NCI-H510A (cell line): Measurements from ENCODE around the gene SCN11A.
"Not testable (repeated sequence)": the region's sequence is repeated elsewhere in the genome, so short reads cannot be mapped to it uniquely, and the experiment has no call there.

ENCODE experiments used
- DNase-seq: peaks from one replicate; lab custom pipeline; 2025; lab: John Stamatoyannopoulos, UW

Gene SCN11A

DNA sequence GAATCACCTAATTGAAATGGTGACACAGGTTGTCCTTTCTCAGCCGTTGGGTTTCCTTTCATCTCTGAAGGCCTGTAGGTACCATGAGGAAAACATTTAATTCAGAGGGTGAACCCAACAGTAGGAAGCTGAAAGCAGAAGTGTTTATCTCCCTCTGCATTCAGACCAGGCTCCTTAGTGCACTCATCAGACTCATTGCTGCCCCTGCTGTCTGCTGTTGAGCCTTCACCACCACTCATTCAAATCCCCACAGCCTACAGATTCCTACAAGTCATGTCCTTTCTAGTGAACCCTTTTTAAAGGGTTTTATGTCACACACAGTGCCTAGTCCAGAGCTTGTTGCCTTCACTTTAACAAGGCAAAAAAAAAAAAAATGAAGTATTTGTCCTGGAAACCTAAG, 13.5 kb upstream of the SCN11A start:
- no peak for DNase-seq

DNA sequence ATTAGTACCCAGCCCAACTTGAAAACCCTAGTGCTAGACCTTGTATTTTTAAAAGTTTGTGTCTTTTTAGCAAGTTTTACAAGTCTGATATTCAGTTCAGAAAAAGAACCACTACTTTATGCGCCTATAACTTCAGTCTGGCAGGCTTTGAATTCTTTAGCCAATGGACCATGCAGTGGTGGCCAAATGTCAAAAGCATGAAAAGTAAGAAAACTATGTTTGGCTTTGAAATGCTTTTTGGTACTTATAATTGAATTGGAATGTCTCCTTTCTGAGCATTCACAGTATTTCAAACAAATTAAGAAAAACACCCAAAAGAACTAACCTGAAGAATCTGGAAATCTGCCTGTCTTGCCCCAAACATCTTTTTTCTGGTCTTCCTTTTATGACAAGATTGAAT, 12.9 kb upstream of the SCN11A start:
- no peak for DNase-seq

DNA sequence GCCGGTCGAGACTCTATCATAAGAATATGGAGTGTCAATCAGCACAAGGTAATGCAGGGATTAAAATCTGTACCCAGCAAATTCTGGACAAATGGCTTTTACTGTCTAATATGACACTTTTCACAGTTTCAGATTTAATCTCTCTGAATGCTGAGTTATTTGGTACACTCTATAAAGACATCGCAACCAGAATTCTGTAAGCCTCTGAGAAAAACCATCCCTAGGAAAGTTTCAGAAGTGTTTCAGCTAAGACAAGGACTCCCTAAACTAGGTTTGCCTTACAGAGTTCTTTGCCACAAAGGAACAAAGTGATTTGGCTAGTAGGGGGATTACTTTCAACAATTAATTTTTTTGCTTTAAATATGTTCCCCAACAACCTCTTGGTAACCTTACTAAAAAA, 11.4 kb upstream of the SCN11A start:
- no peak for DNase-seq

DNA sequence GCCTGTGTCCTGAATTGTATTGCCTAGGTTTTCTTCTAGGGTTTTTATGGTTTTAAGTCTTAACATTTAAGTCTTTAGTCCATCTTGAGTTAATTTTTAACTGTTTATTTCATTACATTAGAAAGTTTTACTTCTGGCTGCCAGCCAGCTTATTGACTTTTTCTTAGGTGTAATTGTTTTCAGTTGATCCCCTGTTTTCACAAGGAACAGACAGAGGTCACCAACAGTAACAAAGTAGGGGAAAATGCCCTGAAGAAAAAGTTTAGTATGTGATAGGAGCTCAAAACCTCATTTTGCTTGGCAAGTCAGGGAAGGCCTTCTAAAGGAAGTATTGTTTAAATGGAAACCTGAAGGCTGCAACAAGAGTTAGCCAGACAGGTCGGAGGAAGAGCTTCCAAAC, 10.4 kb upstream of the SCN11A start:
- DNase-seq = no peak

DNA sequence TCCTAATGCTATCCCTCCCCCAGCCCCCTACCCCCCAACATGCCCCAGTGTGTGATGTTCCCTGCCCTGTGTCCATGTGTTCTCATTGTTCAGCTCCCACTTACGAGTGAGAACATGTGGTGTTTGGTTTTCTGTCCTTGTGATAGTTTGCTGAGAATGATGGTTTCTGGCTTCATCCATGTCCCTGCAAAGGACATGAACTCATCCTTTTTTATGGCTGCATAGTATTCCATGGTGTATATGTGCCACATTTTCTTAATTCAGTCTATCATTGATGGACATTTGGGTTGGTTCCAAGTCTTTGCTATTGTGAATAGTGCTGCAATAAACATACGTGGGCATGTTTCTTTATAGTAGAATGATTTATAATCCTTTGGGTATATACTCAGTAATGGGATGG, 9.5 kb upstream of the SCN11A start:
- not testable (repeated sequence) for DNase-seq

DNA sequence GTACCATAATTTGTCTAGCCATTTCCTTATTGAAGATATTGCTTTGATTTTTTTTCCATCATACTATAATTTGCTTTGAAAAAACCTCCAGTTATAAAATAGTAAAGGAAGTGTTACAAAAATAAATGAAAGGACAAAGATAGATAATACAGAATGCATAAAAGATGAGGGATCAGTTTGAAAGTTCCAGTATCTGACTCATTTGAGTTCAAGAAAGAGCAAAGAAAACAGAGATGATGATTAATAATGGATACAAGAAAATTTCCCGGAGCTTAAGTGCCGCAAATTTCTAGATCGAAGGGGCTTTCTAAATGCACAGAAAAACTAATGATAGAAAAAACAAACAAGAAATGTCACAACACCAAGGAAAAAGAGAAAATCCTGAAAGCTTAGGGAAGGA, 4.4 kb upstream of the SCN11A start:
- DNase-seq = no peak

DNA sequence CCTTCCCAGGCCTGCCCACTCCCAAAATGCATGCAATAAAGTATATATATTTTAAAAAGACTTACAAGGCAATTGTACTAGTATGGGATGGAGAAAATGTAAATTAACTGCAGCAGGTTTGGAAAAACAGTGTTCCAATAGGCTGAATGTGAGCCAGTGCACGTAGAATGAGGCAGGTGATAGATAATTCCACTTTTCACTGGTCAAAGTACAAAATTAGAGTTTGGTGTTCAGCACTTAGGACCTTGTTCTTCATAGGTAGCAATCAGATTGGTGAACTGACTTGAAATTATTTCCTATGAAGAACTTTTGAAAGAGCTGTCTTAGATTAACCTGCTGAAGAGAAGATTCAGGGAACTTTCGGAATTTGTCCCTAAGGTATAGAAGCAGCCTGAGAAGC, 2.0 kb upstream of the SCN11A start:
- DNase-seq = no peak

DNA sequence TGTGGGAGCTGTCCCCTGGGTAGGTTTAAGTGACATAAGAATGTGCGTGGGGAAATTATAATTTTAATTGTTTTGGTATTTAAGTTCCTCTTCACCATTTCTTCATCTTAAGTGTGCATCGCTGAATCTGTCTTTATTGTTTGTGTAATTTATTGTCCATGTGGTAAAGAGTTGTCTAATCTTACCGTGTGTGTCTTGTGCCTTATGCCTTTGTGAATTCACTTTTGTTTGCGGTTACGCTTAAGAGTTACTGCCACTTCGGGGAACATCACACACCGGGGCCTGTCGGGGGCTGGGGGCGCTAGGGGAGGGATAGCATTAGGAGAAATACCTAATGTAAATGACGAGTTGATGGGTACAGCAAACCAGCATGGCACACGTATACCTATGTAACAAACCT, 839 bp upstream of the SCN11A start:
- DNase-seq = no peak

DNA sequence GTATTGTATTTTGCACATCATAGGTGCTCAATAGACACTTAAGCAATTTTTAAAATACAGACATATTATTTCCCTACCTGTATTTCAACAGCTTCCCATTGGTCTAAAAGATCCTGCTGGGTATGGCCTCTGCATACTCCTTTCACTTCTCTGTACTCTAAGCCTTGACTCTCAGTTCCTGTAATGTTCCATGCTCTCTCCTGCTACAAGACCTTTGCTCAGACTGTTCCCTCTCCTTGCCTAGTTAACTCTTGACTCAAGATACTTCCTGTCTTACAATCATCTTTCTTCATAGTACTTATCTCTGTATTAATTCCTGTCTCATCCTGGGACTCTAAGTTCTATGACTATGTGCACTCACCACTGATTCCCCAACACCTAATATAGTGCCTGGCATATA, 1.7 kb downstream of the SCN11A start:
- no peak for DNase-seq

DNA sequence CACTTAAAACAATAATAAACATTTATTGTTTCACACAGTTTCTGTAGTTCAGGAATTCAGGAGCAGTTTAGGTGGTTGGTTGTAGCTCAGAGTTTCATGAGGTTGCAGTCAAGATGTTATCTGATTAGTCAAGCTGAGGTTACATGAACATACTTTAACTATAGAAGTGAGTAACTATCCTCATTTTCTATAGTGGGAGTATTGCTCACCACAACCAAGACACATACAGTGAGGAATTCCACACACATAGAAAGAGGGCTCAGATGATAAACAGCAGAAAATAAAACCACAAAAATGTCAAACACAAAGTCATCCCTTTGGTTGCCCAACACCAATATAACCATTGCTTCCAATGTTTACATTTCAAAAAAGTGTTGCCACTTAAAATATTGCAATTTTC, 13.6 kb downstream of the SCN11A start:
- no peak for DNase-seq

DNA sequence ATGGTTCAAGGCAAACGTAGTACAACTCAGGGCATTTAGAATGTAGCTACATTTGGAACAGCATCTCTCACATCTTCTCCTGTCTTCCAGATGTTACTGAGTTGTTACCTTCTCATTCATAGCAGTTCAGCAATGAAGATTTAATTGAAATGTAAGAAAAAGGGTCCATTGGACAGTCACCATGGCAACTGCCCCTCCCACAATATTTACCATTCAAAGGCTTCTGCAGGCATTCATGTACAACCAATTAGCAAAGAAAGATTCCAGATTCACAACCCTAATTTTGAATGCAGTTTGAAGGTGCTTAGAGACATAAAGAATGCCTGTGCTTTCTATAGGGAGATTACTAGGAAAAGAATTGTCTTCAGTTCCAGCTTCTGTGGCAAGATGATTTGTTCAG, 22.2 kb downstream of the SCN11A start:
- no peak for DNase-seq

DNA sequence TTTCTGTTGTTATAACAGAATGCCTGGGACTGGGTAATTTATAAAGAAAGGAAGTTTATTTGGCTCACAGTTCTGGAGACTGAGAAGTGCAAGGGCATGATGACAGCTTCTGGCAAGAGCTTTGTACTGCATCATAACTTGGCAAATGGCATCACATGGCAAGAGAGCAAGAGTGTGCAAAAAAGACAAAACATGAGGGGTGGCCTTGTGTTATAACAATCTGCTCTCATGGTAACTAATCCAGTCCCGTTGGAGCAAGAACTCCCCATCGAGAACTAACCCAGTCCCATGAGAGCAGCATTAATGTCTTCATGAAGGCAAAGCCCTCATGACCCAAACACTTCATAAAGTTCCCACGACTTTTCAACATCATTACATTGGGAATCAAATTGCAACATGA, 23.2 kb downstream of the SCN11A start:
- no peak for DNase-seq

DNA sequence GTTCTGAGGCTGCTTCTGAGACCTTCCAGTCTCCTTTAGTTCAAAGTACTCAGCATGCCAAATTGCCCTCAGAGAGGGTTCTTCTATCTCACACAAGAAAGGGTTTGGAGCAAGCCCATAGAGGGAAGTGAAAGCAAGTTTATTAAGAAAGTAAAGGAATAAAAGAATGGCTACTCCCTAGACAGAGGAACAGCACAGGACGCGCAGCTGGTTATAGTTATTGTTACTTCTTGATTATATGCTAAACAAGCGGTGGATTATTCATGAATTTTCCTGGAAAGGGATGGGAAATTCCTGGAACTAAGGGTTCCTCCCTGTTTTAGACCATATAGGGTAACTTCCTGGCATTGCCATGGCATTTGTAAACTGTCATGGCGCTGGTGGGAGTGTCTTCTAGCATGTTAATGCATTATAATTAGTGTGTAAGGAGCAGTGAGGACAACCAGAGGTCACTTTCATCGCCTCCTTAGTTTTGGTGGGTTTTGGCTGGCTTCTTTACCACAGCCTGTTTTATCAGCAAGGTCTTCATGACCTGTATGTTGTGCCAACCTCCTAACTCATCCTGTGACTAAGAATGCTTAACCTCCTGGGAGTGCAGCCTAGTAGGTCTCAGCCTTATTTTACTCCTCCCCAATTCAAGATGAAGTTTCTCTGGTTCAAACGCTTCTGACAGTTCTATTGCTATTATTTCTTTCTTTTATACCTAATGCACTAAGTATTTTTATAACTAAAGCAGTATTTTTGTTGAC, 26.3 kb downstream of the SCN11A start:
- DNase-seq = no peak

DNA sequence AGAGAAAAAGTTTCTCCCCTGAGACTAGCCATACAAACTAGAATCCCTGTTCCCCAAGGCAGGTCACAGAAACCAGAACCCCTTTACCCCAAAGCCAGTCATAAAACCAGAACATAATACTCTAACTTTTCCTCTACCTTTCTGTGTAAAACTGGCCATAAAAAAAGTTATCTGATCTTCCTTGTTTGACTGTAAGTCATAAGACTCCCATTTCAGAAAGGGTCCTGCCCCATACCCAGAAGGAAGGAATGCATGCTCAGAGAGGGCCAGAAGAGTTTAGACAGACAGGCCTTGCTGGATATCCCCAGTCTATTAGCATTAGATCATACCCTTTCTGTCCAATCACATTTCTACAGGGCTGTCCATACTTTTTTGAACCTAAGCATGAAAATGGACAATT, 27.2 kb downstream of the SCN11A start:
- no peak for DNase-seq

DNA sequence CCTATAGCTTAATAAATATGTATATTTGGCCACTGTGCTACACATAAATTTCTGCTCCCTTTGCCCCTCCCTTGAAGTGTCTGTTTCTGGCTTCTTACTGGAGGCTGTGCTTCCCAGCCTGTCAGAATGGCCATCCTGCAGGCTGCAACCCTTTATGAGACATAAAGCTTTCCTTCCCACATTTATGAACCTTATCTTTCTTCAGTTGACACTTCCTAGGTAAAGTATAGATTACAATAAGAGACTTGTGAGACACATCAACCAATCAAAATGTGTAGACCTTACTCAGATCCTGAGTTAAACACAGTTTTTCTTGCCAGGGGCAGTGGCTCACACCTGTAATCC, 29.5 kb downstream of the SCN11A start:
- no peak for DNase-seq

DNA sequence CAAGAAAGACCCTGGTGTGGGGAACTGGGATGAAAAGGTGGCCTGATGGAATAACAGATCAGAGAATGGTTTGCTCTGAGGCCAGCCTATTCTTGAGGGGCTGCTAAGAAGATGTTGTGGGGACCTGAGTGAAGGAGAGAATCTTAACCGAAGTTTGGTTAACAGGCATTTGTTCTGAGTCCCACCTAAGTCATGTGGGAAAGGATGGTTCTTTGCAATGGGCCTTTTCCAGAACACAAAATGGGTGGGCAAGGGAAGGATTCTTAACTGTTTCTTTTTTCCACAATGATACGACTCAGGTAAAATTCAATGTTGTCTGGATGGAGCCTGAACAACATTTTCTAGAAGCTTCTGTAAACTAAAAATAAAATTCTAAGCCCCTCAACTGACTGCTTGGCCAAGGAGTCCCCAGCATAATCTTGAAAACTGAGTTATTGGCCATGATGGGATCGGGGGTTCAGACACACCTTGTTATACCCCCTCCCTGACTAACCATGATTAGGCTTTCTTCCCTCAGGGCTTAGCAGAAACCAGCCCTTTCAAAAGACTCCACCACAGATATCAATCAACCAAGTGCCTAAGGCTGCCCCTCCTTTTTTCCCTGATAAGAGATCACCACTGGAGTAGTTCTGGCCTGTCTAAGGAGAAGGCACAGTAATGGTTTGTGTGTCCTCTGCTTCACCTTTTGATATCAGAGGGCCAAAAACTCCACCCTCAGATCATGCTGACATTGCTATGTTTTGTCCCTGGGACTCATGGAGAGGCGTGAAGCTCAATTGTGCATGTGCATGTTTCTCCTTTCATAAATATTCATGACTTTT, 30.1 kb downstream of the SCN11A start:
- DNase-seq = no peak

DNA sequence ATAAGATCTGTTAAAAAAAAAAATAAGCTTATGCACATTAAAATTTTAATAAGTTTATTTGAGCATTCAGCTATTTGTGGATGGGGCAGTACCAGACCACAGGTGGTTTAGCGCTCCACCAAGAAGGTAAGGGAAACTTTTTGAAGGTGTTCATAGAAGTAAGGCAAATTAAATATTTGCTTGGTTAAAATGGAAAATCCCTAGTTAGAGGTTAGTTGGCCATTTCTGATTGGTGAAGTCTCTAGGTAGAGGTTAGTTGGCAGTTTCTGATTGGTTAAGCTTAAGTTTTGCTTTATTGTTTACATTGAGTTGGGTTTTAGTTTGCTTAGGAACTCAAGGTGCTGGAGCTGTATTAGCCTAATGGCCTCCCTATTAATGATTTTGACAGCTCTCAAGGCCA, 30.7 kb downstream of the SCN11A start:
- no peak for DNase-seq

DNA sequence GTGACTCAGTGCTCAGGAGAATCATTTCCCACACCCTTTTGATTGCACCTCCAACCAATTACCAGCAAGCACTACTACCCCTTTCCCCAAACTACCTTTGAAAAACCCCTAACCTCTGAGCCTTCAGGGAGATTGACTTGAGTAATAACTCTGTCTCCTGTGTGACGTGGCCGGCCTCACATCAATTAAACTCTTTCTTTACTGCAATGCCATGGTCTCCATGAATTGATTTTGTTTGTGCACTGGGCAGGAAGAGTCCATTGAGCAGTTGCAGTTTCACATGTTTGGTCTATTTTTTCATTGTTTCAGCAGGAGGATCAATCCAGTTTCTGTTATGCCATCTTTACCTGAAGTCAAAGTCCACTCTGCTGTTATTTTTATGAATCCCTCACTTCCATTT, 32.4 kb downstream of the SCN11A start:
- DNase-seq = no peak

DNA sequence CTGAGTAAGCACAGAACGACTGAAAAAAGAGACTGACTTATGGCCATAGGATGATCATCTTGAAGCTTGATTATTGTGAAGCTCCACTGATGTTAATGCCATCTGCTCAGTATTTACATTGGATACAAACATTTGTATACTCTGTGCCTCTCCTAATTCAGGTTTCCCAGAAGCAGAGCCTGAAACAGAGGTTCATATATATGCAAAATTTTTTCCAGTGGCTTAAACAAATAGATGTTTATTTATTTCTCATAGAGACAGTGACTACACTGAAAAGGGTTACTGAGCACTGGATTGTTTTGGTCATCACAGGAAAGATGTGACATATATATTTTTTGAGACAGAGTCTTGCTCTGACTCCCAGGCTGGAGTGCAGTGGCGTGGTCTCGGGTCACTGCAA, 36.3 kb downstream of the SCN11A start:
- DNase-seq = no peak

DNA sequence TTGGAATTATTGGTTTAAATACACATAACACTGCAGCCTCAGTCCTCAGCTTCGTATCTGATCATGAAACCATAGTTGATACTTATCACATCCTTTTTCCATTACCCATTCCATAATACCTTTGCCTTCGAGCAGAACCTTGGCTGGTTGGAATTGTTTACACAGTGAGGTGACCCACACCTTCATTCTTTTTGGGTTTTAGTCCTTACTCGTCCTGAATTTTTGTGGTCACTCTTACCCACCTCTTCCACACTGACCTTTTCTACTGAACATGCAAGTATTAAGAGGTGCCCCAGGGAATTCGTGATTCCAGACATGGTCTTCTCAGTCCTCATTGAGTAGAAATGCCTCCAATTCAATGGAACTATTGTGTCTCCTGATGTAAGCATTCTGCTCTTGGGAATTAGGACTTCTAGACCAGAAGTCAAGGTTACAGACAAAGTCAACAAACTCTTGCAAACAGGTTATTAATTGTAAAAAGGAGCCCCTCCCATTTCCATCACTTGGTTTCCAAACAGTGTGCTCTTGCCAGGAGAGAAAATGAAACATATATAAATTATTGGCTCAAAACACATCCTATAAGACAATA, 37.7 kb downstream of the SCN11A start:
- no peak for DNase-seq

DNA sequence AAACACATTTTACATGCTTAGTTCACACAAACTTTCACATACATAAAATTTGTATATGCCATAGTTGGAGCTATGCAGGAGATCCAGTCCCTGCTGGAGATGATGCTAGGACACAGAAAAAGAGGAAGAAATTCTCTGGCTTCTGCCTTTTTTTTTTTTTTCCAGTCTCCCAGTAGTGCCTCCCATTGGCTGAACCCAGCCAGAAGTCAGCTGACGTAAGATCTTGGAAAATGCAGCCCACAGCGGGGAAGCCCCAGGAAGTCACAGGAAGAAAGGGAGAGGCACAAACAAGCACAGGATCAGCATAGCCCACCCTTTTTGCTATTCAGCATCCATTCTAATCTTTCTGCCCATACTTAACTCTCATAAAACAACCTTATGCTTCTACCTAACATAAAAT, 38.5 kb downstream of the SCN11A start:
- no peak for DNase-seq

DNA sequence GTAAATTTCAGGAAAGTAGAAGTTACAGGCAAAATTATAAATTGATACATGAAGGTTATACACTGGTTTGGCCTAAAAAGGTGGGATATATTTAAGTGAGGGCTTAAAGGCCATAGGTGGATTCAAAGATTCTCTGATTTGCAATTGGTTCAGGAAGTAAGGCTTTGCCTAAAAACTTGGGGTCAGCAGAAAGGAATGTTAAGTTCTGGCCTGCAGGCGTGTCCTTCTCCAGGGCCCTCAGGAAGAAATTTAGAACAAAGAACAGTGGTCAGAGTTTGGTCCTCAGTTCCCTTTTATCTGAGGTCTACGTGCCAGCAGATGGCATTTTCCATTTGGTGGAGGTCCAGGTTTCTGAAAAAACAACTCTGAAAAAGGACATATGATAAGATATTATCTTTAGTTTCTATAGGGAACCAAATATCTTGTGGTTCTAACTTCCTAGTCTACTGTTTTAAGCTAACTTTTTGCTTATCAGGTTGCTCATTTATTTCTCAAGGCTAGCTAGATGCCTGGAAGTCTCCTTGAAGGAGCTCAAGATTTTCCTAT, 40.5 kb downstream of the SCN11A start:
- no peak for DNase-seq

DNA sequence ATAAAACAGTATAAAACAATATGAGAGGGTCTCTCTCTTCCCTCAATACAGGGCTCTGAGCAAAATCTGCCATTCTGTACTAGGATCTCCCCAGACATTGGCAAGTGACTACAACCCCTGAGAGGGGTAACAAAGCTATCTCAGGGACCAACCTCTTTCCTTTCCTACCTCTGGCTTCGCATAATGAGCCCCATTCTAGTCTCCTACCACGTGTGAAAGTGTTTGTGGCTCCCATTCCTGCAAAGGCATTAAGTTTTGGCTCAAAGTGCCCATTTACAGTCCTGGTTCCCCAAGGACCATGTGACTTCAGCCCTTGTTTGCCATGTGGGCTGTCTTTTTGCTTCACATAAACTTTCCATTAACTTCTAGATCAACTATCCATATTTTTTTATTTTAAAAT, 46.4 kb downstream of the SCN11A start:
- no peak for DNase-seq
